Measurements from ENCODE around the gene SIRPA. TPM values are rescaled to one million over a fixed set of nuclear protein-coding genes. Genes with fewer than 3 reads are reported as not detected.
"Not testable (repeated sequence)": the region's sequence is repeated elsewhere in the genome, so short reads cannot be mapped to it uniquely, and the experiment has no call there.

The SIRPA gene
- total RNA-seq, 1 donor from 2014 or later = 7.5 TPM

- no peak for DNase-seq (ENCODE audit: low spot score)
Measured at GRCh38 chr20:1906361-1907051, 11.3 kb downstream of the SIRPA start.

- DNase-seq (ENCODE audit: low spot score) = no peak
Measured at GRCh38 chr20:1907586-1907985, 12.4 kb downstream of the SIRPA start.

DNA sequence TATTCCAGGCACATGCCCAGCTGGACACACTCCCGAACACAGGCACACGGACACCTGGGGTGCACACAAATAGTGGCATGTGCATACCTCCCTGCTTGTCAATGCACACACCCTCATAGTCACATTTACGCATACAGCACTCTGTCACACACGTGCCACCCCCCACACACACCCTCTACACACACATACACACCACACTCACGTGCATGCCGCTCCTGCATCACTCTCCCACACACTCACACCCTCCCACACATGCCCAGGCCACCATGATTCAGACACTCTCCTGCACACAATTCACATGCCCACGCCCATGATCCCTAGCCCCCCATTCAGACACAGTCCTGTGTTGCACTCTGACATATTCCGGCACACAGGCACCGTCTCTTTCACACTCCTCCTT, 13.0 kb downstream of the SIRPA start:
- no peak for DNase-seq (ENCODE audit: low spot score)

DNA sequence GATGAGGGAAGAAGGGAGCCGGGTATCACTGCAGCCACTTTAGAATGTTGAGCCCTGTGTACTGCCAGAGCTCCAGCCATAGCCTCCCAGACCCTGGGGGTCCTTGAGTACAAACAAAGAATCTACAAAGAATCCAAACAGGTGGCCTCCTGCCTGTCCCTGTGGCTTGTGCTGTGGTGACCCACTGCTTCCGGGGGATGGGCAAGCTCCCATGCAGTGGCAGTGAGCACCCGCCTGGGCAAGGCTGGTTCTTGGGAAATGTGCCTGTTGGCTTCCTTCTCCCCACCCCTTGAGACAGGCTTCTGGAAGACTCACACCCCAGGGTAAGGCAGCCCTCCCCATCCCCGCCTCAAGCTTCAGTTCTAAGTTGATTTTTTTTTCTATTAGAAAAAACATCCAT, 13.9 kb downstream of the SIRPA start:
- DNase-seq (ENCODE audit: low spot score) = no peak

GRCh38 chr20:1911536-1911935, 16.3 kb downstream of the SIRPA start:
- DNase-seq (ENCODE audit: low spot score) = no peak

- DNase-seq (ENCODE audit: low spot score) = no peak
Measured at GRCh38 chr20:1912053-1912452, 16.8 kb downstream of the SIRPA start.

GRCh38 chr20:1912646-1913045, 17.4 kb downstream of the SIRPA start:
- no peak for DNase-seq (ENCODE audit: low spot score)

DNA sequence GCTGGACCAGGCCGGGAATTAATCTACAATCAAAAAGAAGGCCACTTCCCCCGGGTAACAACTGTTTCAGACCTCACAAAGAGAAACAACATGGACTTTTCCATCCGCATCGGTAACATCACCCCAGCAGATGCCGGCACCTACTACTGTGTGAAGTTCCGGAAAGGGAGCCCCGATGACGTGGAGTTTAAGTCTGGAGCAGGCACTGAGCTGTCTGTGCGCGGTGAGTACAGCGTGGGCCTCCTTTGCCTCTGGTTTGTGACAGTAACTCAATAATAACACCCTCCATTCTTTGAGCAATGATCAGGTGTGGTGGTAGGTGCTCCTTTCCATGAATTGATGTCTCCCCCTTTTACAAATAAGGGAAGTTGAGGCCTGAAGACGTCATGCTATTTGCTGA, 20.0 kb downstream of the SIRPA start:
- DNase-seq (ENCODE audit: low spot score) = not testable (repeated sequence)

GRCh38 chr20:1915725-1916124, 20.5 kb downstream of the SIRPA start:
- no peak for DNase-seq (ENCODE audit: low spot score)

GRCh38 chr20:1917786-1918185, 22.6 kb downstream of the SIRPA start:
- DNase-seq (ENCODE audit: low spot score) = no peak

GRCh38 chr20:1918491-1919165, 23.4 kb downstream of the SIRPA start:
- DNase-seq (ENCODE audit: low spot score) = no peak

GRCh38 chr20:1920252-1920651, 25.0 kb downstream of the SIRPA start:
- DNase-seq (ENCODE audit: low spot score) = no peak

GRCh38 chr20:1920826-1921225, 25.6 kb downstream of the SIRPA start:
- no peak for DNase-seq (ENCODE audit: low spot score)

GRCh38 chr20:1921985-1922384, 26.8 kb downstream of the SIRPA start:
- not testable (repeated sequence) for DNase-seq (ENCODE audit: low spot score)

DNA sequence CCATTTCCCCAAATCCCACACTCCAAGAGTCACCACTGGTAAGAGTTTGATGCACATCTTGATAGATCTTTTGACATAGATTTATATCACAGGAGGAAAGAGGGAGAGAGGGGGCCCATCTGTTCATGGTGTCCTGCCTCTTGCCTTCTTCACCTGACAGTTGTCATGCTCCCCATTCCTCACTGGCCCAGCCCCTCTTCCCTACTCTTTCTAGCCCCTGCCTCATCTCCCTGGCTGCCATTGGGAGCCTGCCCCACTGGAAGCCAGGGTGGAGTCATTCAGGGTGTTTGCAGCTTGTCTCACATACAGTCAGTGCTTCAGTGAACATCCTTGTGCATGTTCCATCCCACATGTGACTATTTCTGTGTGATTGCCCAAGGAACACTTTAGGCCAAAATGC, 27.6 kb downstream of the SIRPA start:
- no peak for DNase-seq (ENCODE audit: low spot score)

- DNase-seq (ENCODE audit: low spot score) = no peak
Measured at GRCh38 chr20:1924910-1925861, 30.0 kb downstream of the SIRPA start.

DNA sequence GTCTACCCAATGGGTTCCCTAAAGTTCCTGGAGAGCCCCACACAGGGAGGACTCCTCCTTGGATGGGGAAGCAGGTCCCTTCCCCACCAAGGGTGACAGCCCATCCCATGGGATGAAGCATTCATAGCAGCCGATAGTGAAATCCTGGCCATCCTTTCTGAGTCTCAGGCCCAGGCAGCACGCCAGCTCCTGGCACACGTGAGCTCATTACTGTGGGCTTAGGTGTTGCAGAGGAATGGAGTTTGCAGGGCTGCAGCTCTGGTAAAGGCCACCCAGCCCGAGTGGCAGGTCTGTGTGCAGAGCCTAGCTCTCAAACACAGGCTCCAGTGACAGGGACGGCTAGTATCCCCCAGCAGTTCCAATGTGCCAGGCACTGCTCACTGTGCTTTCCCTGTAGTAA, 31.0 kb downstream of the SIRPA start:
- no peak for DNase-seq (ENCODE audit: low spot score)

DNA sequence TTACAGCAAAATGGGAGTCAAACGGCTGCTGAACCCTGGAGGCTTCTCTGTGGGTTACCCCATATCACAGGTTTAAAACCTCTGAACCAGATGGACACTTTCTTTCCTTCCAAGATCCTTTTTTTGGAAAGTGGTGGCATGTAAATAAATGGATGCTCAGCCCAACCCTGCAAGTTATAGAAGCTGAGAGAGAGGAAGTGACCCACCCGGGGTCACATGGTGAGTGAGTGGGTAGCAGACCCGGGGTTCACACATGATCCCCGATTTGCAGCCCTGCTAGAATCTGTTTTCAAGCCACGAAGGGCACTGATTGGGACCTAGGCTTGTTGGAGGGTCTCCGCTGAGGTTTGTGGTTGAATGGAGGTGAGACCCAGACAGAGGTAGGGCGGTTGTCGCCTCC, 32.0 kb downstream of the SIRPA start:
- DNase-seq (ENCODE audit: low spot score) = no peak

DNA sequence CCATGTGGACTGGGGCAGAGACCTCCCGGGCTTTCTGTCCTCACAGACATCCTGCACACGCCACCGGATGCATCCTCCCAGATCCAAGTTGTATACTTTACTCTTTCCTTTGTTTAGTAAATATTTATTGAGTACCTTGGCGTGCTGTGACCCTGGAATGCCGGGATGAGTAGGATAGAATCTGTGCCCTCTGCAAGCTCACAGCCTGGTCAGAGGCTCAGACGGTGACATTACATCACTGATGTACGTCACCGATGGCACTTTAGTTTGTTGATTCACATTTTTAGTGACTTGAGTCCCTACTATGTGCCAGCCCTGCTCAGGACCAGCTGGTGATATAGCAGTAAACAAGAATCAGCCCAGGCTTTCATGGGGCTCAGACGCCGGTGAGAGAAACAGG, 32.9 kb downstream of the SIRPA start:
- no peak for DNase-seq (ENCODE audit: low spot score)

DNA sequence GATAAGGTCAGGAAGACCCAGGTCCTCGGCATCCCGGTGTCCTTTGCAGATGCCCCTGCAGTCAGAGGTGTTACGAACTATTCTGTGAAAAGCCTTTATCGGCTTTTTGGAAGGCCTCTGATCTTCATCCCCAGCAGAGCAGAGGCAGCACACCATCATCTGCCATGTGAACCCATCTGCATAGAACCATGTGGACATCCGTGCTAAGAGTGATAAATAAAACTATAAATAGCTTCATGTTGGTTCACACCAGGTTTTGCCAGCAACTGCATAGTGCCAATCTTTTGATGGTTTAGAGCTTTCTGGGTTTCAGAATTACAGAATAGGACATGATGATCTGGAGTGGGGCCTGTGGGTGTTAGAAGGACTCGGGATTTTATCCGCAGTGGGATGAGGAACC, 33.6 kb downstream of the SIRPA start:
- DNase-seq (ENCODE audit: low spot score) = no peak

- no peak for DNase-seq (ENCODE audit: low spot score)
Measured at GRCh38 chr20:1929460-1929859, 34.3 kb downstream of the SIRPA start.

- DNase-seq (ENCODE audit: low spot score) = no peak
Measured at GRCh38 chr20:1930165-1930564, 35.0 kb downstream of the SIRPA start.
